ENCODE results near the gene TMEM255B. TPM values are rescaled to one million over a fixed set of nuclear protein-coding genes. Genes with fewer than 3 reads are reported as not detected.

TMEM255B gene
- polyA plus RNA-seq, 3 donors = 5.1 to 7.5 (median 5.9) TPM

GRCh38 chr13:113792236-113792770, 33.3 kb downstream of the TMEM255B start:
- H3K9me3 Mint-ChIP-seq = peaks cover 0 to 2% (median 0%) of the 10 kb centered on the region in 7 donors
- H3K27me3 Mint-ChIP-seq (ENCODE audit: low read depth in 3 of 3) = peaks cover 2 to 5% (median 5%) of the 10 kb centered on the region in 3 donors
- Histone ChIP-seq H4K20me1 (ENCODE audit: insufficient read depth, low read length) (no peaks in the 10 kb centered on the region), H3K4me2 (replicated peaks; ENCODE audit: extremely low read depth, low read length, poor library complexity, severe bottlenecking) (no peak overlapping the region), H3K79me2 (ENCODE audit: insufficient read depth, low read length) (no peaks in the 10 kb centered on the region), H3K27ac (ENCODE audit: low read depth in 1 of 2, low read length in 2 of 2) (no peak overlapping the region), H3K36me3 (replicated peaks in 1 of 2; ENCODE audit: control insufficient read depth in 1 of 2, insufficient read depth in 2 of 2, low read length in 2 of 2) (no peaks in the 10 kb centered on the region), H3K9me3 (replicated peaks in 1 of 2; ENCODE audit: control insufficient read depth in 1 of 2, insufficient read depth in 1 of 2, low read length in 2 of 2) (no peaks in the 10 kb centered on the region), H3K27me3 (ENCODE audit: control insufficient read depth in 2 of 2, insufficient read depth in 2 of 2, low read length in 2 of 2) (no peaks in the 10 kb centered on the region), H3K4me3 (replicated peaks in 1 of 3; ENCODE audit: low read depth in 2 of 3, low read length in 3 of 3) (no peak overlapping the region), H2AFZ (ENCODE audit: insufficient read depth, low read depth, low read length, poor library complexity, severe bottlenecking) (no peak overlapping the region), H3K4me1 (ENCODE audit: control insufficient read depth in 1 of 2, insufficient read depth in 2 of 2, low read length in 2 of 2) (no peaks in the 10 kb centered on the region), H3K9ac (ENCODE audit: insufficient read depth, low read length, poor library complexity, severe bottlenecking) (no peak overlapping the region)
- intact Hi-C loops (cut with micrococcal nuclease) = no loop called here
- TF ChIP-seq, protein P1, sequence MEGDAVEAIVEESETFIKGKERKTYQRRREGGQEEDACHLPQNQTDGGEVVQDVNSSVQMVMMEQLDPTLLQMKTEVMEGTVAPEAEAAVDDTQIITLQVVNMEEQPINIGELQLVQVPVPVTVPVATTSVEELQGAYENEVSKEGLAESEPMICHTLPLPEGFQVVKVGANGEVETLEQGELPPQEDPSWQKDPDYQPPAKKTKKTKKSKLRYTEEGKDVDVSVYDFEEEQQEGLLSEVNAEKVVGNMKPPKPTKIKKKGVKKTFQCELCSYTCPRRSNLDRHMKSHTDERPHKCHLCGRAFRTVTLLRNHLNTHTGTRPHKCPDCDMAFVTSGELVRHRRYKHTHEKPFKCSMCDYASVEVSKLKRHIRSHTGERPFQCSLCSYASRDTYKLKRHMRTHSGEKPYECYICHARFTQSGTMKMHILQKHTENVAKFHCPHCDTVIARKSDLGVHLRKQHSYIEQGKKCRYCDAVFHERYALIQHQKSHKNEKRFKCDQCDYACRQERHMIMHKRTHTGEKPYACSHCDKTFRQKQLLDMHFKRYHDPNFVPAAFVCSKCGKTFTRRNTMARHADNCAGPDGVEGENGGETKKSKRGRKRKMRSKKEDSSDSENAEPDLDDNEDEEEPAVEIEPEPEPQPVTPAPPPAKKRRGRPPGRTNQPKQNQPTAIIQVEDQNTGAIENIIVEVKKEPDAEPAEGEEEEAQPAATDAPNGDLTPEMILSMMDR (IDR thresholded peaks at IDR 0.05) = no peak
- 79% methylated on average over 12 of the region's 12 CpGs for WGBS (ENCODE audit: insufficient coverage)
- no peak for DNase-seq
- H3K4me3 Mint-ChIP-seq = no peak overlapping the region
- no peak overlapping the region for H3K27ac Mint-ChIP-seq
- no peaks in the 10 kb centered on the region for H3K4me1 Mint-ChIP-seq
- H3K36me3 Mint-ChIP-seq = no peaks in the 10 kb centered on the region

- Mint-ChIP-seq H3K4me3 (no peak overlapping the region), H3K36me3 (no peaks in the 10 kb centered on the region), H3K27ac (no peak overlapping the region), H3K9me3 (peaks cover 0 to 2% (median 0%) of the 10 kb centered on the region in 7 donors), H3K4me1 (no peaks in the 10 kb centered on the region), H3K27me3 (ENCODE audit: low read depth in 3 of 3) (peaks cover 2 to 5% (median 5%) of the 10 kb centered on the region in 3 donors)
- H3K4me3 ChIP-seq (replicated peaks in 1 of 3; ENCODE audit: low read depth in 2 of 3, low read length in 3 of 3) = no peak overlapping the region
- no peak overlapping the region for H3K4me2 ChIP-seq (replicated peaks; ENCODE audit: extremely low read depth, low read length, poor library complexity, severe bottlenecking)
- H3K79me2 ChIP-seq (ENCODE audit: insufficient read depth, low read length) = no peaks in the 10 kb centered on the region
- TF ChIP-seq, protein P1 (IDR thresholded peaks at IDR 0.05) = no peak
- H3K36me3 ChIP-seq (replicated peaks in 1 of 2; ENCODE audit: control insufficient read depth in 1 of 2, insufficient read depth in 2 of 2, low read length in 2 of 2) = no peaks in the 10 kb centered on the region
- intact Hi-C loops (cut with micrococcal nuclease) = no loop called here
- H3K9me3 ChIP-seq (replicated peaks in 1 of 2; ENCODE audit: control insufficient read depth in 1 of 2, insufficient read depth in 1 of 2, low read length in 2 of 2) = no peaks in the 10 kb centered on the region
- no peaks in the 10 kb centered on the region for H3K27me3 ChIP-seq (ENCODE audit: control insufficient read depth in 2 of 2, insufficient read depth in 2 of 2, low read length in 2 of 2)
- no peak overlapping the region for H2AFZ ChIP-seq (ENCODE audit: insufficient read depth, low read depth, low read length, poor library complexity, severe bottlenecking)
- no peaks in the 10 kb centered on the region for H4K20me1 ChIP-seq (ENCODE audit: insufficient read depth, low read length)
- no peak overlapping the region for H3K9ac ChIP-seq (ENCODE audit: insufficient read depth, low read length, poor library complexity, severe bottlenecking)
- 91% methylated on average over 32 of the region's 33 CpGs for WGBS (ENCODE audit: insufficient coverage)
- H3K27ac ChIP-seq (ENCODE audit: low read depth in 1 of 2, low read length in 2 of 2) = no peak overlapping the region
- no peaks in the 10 kb centered on the region for H3K4me1 ChIP-seq (ENCODE audit: control insufficient read depth in 1 of 2, insufficient read depth in 2 of 2, low read length in 2 of 2)
- no peak for DNase-seq
These were observed 34.1 kb downstream of the TMEM255B start for GRCh38 chr13:113792886-113793717.

Data from CD14-positive monocyte (primary cell).